Smooth muscle cell (in vitro differentiated cells): ENCODE data around the gene FRMD4A. TPM values are rescaled to one million over a fixed set of nuclear protein-coding genes. Genes with fewer than 3 reads are reported as not detected.

Source experiments
- DNase-seq: peaks from one replicate; lab custom pipeline; 2025; ENCODE audit not compliant: unreplicated experiment; lab: John Stamatoyannopoulos, UW
- H2AFZ ChIP-seq: fragments of 200-600 bp; sonication (generic); 2 replicates; pipeline ENCODE4 v1.6.0; 2016; ENCODE audit warnings: antibody characterized with exemption, low read depth, mild to moderate bottlenecking
- H3F3A ChIP-seq: fragments of 200-600 bp; sonication (generic); 2 replicates; pipeline ENCODE4 v1.6.0; 2017; ENCODE audit warnings: antibody characterized with exemption, low read depth
- H3K27ac ChIP-seq: fragments of 200-600 bp; sonication (generic); 2 replicates; pipeline ENCODE4 v1.5.1; 2016; ENCODE audit warnings: low read depth, mild to moderate bottlenecking
- H3K27me3 ChIP-seq: fragments of 200-600 bp; sonication (generic); 2 replicates; pipeline ENCODE4 v1.6.1; 2016; ENCODE audit warnings: low read depth, mild to moderate bottlenecking
- H3K36me3 ChIP-seq: fragments of 200-600 bp; sonication (generic); 2 replicates; pipeline ENCODE4 v1.5.1; 2016; ENCODE audit warnings: low read depth
- H3K4me1 ChIP-seq: fragments of 200-600 bp; sonication (generic); 2 replicates; pipeline ENCODE4 v1.5.1; 2016; ENCODE audit warnings: low read depth
- H3K4me2 ChIP-seq: fragments of 200-600 bp; sonication (generic); 2 replicates; pipeline ENCODE4 v1.6.0; 2016; ENCODE audit warnings: mild to moderate bottlenecking
- H3K4me3 ChIP-seq: fragments of 200-600 bp; sonication (generic); 2 replicates; pipeline ENCODE4 v1.5.1; 2016; ENCODE audit warnings: mild to moderate bottlenecking
- H3K79me2 ChIP-seq: fragments of 200-600 bp; sonication (generic); 2 replicates; pipeline ENCODE4 v1.6.0; 2016; ENCODE audit warnings: low read depth, mild to moderate bottlenecking
- H3K9ac ChIP-seq: fragments of 200-600 bp; sonication (generic); 2 replicates; pipeline ENCODE4 v1.6.0; 2016; ENCODE audit warnings: low read depth
- H3K9me3 ChIP-seq: fragments of 200-600 bp; sonication (generic); replicated peaks from 2 replicates; pipeline ENCODE4 v1.5.1; 2016; ENCODE audit warnings: low read depth
- H4K20me1 ChIP-seq: fragments of 200-600 bp; sonication (generic); 2 replicates; pipeline ENCODE4 v1.6.0; 2016; ENCODE audit warnings: low read depth
- CTCF ChIP-seq: fragments of 200-600 bp; sonication (generic); IDR thresholded peaks from 2 replicates; pipeline ENCODE4 v1.5.1; 2017; ENCODE audit warnings: borderline replicate concordance, mild to moderate bottlenecking, antibody characterized with exemption; ENCODE audit not compliant: insufficient read depth, poor library complexity, severe bottlenecking
- WGBS: methylation state at CpG from one replicate; pipeline ENCODE4 v1.1.7; 2016; ENCODE audit warnings: low lambda C conversion rate; 5-methylcytosine and 5-hydroxymethylcytosine counted together
- polyA plus RNA-seq: library from polyadenylated mRNA; unstranded; fragments of >200 nt; fragmentation: Nextera tagmentation; extraction: Ambion mirVana; gene quantifications from 2 replicates; pipeline ENCODE4 v1.2.1, GENCODE V29; 2016
- total RNA-seq: library from RNA; depleted of rRNA; stranded (reverse); fragments of >200 nt; gene quantifications from 2 replicates; pipeline ENCODE4 v1.2.3, GENCODE V29; 2014

Gene FRMD4A
- total and polyA plus RNA-seq, 2 experiments from 2014 or later: 3.0 to 5.4 TPM

GRCh38 chr10:13736506-13736905 is 594.2 kb downstream of the FRMD4A start:
- no peaks in the 10 kb centered on the region for H3F3A ChIP-seq
- no peak overlapping the region for H3K4me2 ChIP-seq
- H3K27me3 ChIP-seq: peaks cover 14% of the 10 kb centered on the region
- WGBS: 96% methylated on average over 3 of the region's 3 CpGs
- no peaks in the 10 kb centered on the region for H3K79me2 ChIP-seq
- no peak overlapping the region for H3K9ac ChIP-seq
- no peaks in the 10 kb centered on the region for H3K9me3 ChIP-seq
- TF ChIP-seq CTCF: no peak
- no peak for DNase-seq
- no peak overlapping the region for H3K27ac ChIP-seq
- no peak overlapping the region for H2AFZ ChIP-seq
- no peak overlapping the region for H3K4me3 ChIP-seq
- H3K4me1 ChIP-seq: no peaks in the 10 kb centered on the region
- no peaks in the 10 kb centered on the region for H4K20me1 ChIP-seq
- H3K36me3 ChIP-seq: no peaks in the 10 kb centered on the region

GRCh38 chr10:13734151-13734550 is 596.6 kb downstream of the FRMD4A start:
- no peak for TF ChIP-seq CTCF
- Histone ChIP-seq H3F3A (no peaks in the 10 kb centered on the region), H4K20me1 (no peaks in the 10 kb centered on the region), H3K4me1 (peaks cover 7% of the 10 kb centered on the region), H3K27me3 (peaks cover 18% of the 10 kb centered on the region), H3K9me3 (no peaks in the 10 kb centered on the region), H3K4me3 (no peak overlapping the region), H3K4me2 (no peak overlapping the region), H3K79me2 (no peaks in the 10 kb centered on the region), H3K27ac (no peak overlapping the region), H3K36me3 (no peaks in the 10 kb centered on the region), H3K9ac (no peak overlapping the region), H2AFZ (no peak overlapping the region)
- 95% methylated on average over 8 of the region's 8 CpGs for WGBS
- DNase-seq: no peak

GRCh38 chr10:13733071-13733470 is 597.7 kb downstream of the FRMD4A start:
- Histone ChIP-seq H3K27me3 (peaks cover 18% of the 10 kb centered on the region), H3K36me3 (no peaks in the 10 kb centered on the region), H4K20me1 (no peaks in the 10 kb centered on the region), H3K79me2 (no peaks in the 10 kb centered on the region), H3K9ac (no peak overlapping the region), H3K4me2 (no peak overlapping the region), H3F3A (no peaks in the 10 kb centered on the region), H3K4me3 (no peak overlapping the region), H2AFZ (no peak overlapping the region), H3K9me3 (no peaks in the 10 kb centered on the region), H3K4me1 (peaks cover 7% of the 10 kb centered on the region), H3K27ac (no peak overlapping the region)
- no peak for TF ChIP-seq CTCF
- WGBS: 93% methylated on average over 7 of the region's 7 CpGs
- DNase-seq: no peak

GRCh38 chr10:13732465-13732881 is 598.3 kb downstream of the FRMD4A start:
- no peak overlapping the region for H3K9ac ChIP-seq
- no peak for DNase-seq
- H4K20me1 ChIP-seq: no peaks in the 10 kb centered on the region
- TF ChIP-seq CTCF: no peak
- H3K9me3 ChIP-seq: no peaks in the 10 kb centered on the region
- WGBS: 92% methylated on average over 6 of the region's 6 CpGs
- peaks cover 18% of the 10 kb centered on the region for H3K27me3 ChIP-seq
- no peaks in the 10 kb centered on the region for H3F3A ChIP-seq
- no peak overlapping the region for H3K4me2 ChIP-seq
- no peaks in the 10 kb centered on the region for H3K36me3 ChIP-seq
- H3K27ac ChIP-seq: no peak overlapping the region
- H3K4me1 ChIP-seq: peaks cover 7% of the 10 kb centered on the region
- no peak overlapping the region for H3K4me3 ChIP-seq
- no peaks in the 10 kb centered on the region for H3K79me2 ChIP-seq
- no peak overlapping the region for H2AFZ ChIP-seq
